Peyer's patch (tissue), 4 donors: ENCODE data around the gene SRBD1. TPM values are rescaled to one million over a fixed set of nuclear protein-coding genes. Genes with fewer than 3 reads are reported as not detected.

Experiments
- DNase-seq, 3 donors: peaks; one replicate each; pipeline ENCODE4 v3.0.0-alpha.2; 2017 to 2019
- H3K27ac ChIP-seq, 4 donors: fragments of 200-600 bp; sonication (generic); one replicate each; pipeline ENCODE4 v1.5.1; 2016 to 2019
- H3K27me3 ChIP-seq, 2 donors: fragments of 200-600 bp; sonication (generic); one replicate each; pipeline ENCODE4 v1.5.1; 2019
- H3K36me3 ChIP-seq, 3 donors: fragments of 200-600 bp; sonication (generic); one replicate each; pipeline ENCODE4 v1.5.1; 2016 to 2019
- H3K4me1 ChIP-seq, 4 donors: fragments of 200-600 bp; sonication (generic); one replicate each; pipeline ENCODE4 v1.5.1; 2016 to 2019
- H3K4me3 ChIP-seq, 4 donors: fragments of 200-600 bp; sonication (generic); 1 replicate in 3 of 4; 2 replicates in 1 of 4; pipeline ENCODE4 v1.5.1; 2016 to 2019; ENCODE audit warnings: mild to moderate bottlenecking in 1 of 4
- H3K9me3 ChIP-seq, 4 donors: fragments of 200-600 bp; sonication (generic); one replicate each; pipeline ENCODE4 v1.5.1; 2016 to 2019; ENCODE audit warnings: mild to moderate bottlenecking in 1 of 4
- CTCF ChIP-seq, 6 experiments: fragments of 450-650 bp in 4 of 6; fragments of 200-600 bp in 2 of 6; sonication (generic) in 1 of 6; IDR thresholded peaks; one replicate each; pipeline ENCODE4 v1.5.1; 2017 to 2019; ENCODE audit warnings: antibody characterized with exemption in 6 of 6, mild to moderate bottlenecking in 3 of 6, moderate library complexity in 1 of 6
- POLR2A ChIP-seq, 2 donors: fragments of 450-650 bp; IDR thresholded peaks; one replicate each; pipeline ENCODE4 v1.5.1; 2017; ENCODE audit warnings: antibody characterized with exemption in 2 of 2, mild to moderate bottlenecking in 2 of 2, moderate library complexity in 2 of 2
- total RNA-seq, 4 donors: library from RNA; depleted of rRNA; stranded (reverse); fragments of >200 nt; gene quantifications; one replicate each; pipeline ENCODE4 v1.1.0, GENCODE V29; 2016

Gene SRBD1
- total RNA-seq, 4 donors from 2014 or later, result 14.9 to 32.2 (median 22.5) TPM

DNA sequence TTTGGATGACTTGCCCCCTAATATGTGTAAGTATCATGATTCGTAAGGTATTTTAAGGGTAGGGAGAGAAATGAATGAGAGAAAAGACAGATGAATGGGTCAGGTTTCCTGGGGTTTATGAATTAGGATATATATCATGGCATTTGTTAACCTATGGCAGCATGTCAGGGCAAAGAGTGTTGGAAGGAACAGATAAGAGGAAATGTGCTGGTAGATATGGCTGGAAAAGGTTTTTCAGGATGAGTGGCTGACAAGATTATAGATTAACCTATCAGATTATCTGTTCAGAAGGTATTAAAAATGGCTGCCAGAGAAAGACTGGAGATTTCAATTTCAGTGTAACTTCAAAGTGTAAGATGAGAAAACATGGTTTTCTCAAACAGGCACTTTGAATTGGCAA is 67.8 kb downstream of the SRBD1 start:
- H3K4me1 ChIP-seq, result no peaks in the 10 kb centered on the region
- peaks cover 0 to 13% (median 4%) of the 10 kb centered on the region in 4 donors for H3K9me3 ChIP-seq
- no peak for DNase-seq
- H3K36me3 ChIP-seq, result peaks cover 0 to 50% (median 0%) of the 10 kb centered on the region in 3 donors
- no peak overlapping the region for H3K27ac ChIP-seq
- TF ChIP-seq CTCF (IDR thresholded peaks at IDR 0.05) (no peak), POLR2A (IDR thresholded peaks at IDR 0.05) (no peak)
- no peaks in the 10 kb centered on the region for H3K27me3 ChIP-seq
- no peak overlapping the region for H3K4me3 ChIP-seq

- H3K36me3 ChIP-seq, result peaks cover 0 to 49% (median 0%) of the 10 kb centered on the region in 3 donors
- no peak overlapping the region for H3K27ac ChIP-seq
- H3K4me3 ChIP-seq, result no peak overlapping the region
- H3K4me1 ChIP-seq, result no peaks in the 10 kb centered on the region
- no peak for DNase-seq
- no peaks in the 10 kb centered on the region for H3K27me3 ChIP-seq
- no peak for TF ChIP-seq POLR2A (IDR thresholded peaks at IDR 0.05)
- TF ChIP-seq CTCF (IDR thresholded peaks at IDR 0.05), result no peak
- H3K9me3 ChIP-seq, result peaks cover 0 to 13% (median 4%) of the 10 kb centered on the region in 4 donors
Measured at GRCh38 chr2:45542013-45542412, 69.1 kb downstream of the SRBD1 start.

DNA sequence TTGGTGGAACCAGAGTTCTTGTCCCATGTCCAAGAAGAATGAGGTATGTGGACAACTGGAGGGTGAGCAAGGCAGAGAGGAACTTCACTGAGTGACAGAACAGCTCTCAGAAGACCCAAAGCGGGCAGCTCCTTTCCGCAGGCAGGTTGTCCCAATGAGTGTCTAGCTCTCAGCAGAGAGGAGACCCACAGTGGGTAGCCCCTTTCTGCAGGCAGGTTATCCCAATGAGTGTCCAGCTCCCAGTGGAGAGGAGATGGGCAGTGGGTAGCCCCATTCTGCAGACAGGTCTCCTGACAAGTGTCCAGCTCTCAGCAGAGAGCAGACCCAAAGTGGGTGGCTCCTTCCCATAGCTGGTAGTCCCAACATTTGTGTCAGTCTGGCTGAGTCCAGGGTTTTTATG is 69.6 kb downstream of the SRBD1 start:
- H3K4me3 ChIP-seq, result no peak overlapping the region
- H3K4me1 ChIP-seq, result no peaks in the 10 kb centered on the region
- no peak overlapping the region for H3K27ac ChIP-seq
- TF ChIP-seq POLR2A (IDR thresholded peaks at IDR 0.05), result no peak
- TF ChIP-seq CTCF (IDR thresholded peaks at IDR 0.05), result no peak
- H3K36me3 ChIP-seq, result peaks cover 0 to 47% (median 0%) of the 10 kb centered on the region in 3 donors
- H3K27me3 ChIP-seq, result no peaks in the 10 kb centered on the region
- H3K9me3 ChIP-seq, result peaks cover 0 to 13% (median 4%) of the 10 kb centered on the region in 4 donors
- DNase-seq, result no peak

DNA sequence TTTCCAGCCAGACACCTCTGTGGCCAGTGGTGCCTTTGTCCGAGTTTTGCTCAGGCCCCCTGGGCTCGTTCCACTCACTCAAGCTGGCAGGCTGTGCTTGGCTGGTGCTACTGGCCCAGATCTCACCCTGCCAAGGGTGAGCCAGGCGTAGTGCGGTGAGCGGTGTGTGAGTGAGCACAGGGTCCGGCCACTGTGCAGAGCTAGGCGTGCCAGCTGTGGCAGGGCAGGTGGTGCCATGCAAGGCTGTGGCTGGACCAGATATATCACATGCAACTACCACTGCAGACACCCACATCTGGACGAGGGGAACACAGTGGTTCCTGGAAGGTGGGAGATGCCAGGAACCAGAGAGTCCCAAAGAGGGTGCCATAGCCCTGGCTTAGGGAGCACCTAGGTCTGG is 70.1 kb downstream of the SRBD1 start:
- Histone ChIP-seq H3K27me3 (no peaks in the 10 kb centered on the region), H3K9me3 (peaks cover 0 to 13% (median 4%) of the 10 kb centered on the region in 4 donors), H3K36me3 (peaks cover 0 to 42% (median 0%) of the 10 kb centered on the region in 3 donors), H3K4me1 (no peaks in the 10 kb centered on the region), H3K4me3 (no peak overlapping the region), H3K27ac (no peak overlapping the region)
- no peak for DNase-seq
- TF ChIP-seq CTCF (IDR thresholded peaks at IDR 0.05) (no peak), POLR2A (IDR thresholded peaks at IDR 0.05) (no peak)

- TF ChIP-seq POLR2A (IDR thresholded peaks at IDR 0.05), result no peak
- TF ChIP-seq CTCF (IDR thresholded peaks at IDR 0.05), result no peak
- Histone ChIP-seq H3K9me3 (no peaks in the 10 kb centered on the region), H3K36me3 (peaks cover 0 to 10% (median 0%) of the 10 kb centered on the region in 3 donors), H3K27me3 (no peaks in the 10 kb centered on the region), H3K4me3 (no peak overlapping the region), H3K4me1 (no peaks in the 10 kb centered on the region), H3K27ac (no peak overlapping the region)
- DNase-seq, result no peak
Measured at GRCh38 chr2:45533771-45534170, 77.3 kb downstream of the SRBD1 start.

DNA sequence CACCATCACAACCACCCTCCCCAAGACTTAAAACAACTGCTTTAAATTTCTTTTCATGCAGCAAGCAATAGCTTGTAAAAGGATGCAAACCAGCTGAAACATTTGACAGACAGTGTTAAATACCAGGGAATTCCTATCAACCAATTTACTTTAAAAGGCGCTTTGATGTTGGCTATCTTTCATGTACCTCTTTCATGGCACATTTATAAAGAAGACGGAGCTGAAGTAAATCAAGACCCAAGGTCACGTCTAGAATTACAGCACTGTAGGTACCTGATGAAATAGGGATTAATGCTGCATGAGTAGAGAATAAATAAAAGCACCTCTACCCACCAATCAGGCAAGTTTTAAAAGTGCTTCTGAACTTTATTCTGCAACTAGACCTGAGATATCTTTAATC is 78.9 kb downstream of the SRBD1 start:
- H3K4me1 ChIP-seq, result no peaks in the 10 kb centered on the region
- no peak overlapping the region for H3K27ac ChIP-seq
- no peak overlapping the region for H3K4me3 ChIP-seq
- no peaks in the 10 kb centered on the region for H3K27me3 ChIP-seq
- TF ChIP-seq POLR2A (IDR thresholded peaks at IDR 0.05) (no peak), CTCF (IDR thresholded peaks at IDR 0.05) (no peak)
- peaks cover 0 to 4% (median 0%) of the 10 kb centered on the region in 3 donors for H3K36me3 ChIP-seq
- no peak for DNase-seq
- no peaks in the 10 kb centered on the region for H3K9me3 ChIP-seq
